ENCODE results near the gene PSMA2.

DNA sequence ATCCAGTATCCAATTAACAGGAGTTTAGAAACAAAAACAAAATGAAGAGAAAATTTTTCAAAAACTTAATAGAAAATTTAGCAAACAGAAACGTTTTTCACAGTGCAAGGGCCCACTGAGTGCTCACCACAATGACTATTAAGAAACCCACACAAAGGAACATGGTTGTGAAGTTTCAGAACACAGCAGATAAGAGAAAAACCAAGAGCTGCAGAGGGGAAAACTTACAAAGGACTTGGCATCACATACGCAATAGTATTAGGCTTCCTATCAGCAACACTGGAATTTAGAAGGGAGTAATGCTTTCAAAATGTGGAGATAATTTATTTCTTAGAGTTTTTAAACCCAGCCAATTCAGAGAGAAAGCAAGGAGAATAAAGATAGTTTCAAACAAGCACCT, 18.4 kb downstream of the PSMA2 start:
- TF ChIP-seq, protein P1, sequence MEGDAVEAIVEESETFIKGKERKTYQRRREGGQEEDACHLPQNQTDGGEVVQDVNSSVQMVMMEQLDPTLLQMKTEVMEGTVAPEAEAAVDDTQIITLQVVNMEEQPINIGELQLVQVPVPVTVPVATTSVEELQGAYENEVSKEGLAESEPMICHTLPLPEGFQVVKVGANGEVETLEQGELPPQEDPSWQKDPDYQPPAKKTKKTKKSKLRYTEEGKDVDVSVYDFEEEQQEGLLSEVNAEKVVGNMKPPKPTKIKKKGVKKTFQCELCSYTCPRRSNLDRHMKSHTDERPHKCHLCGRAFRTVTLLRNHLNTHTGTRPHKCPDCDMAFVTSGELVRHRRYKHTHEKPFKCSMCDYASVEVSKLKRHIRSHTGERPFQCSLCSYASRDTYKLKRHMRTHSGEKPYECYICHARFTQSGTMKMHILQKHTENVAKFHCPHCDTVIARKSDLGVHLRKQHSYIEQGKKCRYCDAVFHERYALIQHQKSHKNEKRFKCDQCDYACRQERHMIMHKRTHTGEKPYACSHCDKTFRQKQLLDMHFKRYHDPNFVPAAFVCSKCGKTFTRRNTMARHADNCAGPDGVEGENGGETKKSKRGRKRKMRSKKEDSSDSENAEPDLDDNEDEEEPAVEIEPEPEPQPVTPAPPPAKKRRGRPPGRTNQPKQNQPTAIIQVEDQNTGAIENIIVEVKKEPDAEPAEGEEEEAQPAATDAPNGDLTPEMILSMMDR (IDR thresholded peaks at IDR 0.05; ENCODE audit: low read depth, low read length, missing input control), result no peak
- TF ChIP-seq, protein P2, sequence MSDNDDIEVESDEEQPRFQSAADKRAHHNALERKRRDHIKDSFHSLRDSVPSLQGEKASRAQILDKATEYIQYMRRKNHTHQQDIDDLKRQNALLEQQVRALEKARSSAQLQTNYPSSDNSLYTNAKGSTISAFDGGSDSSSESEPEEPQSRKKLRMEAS (IDR thresholded peaks at IDR 0.05), result no peak
- TF ChIP-seq SP1 (IDR thresholded peaks at IDR 0.05), result no peak
- TF ChIP-seq ZBTB33 (IDR thresholded peaks at IDR 0.05), result no peak
- no peak for TF ChIP-seq YY1 (IDR thresholded peaks at IDR 0.05)
- no peak for TF ChIP-seq REST (IDR thresholded peaks at IDR 0.05)
- no peak for TF ChIP-seq ATF3 (IDR thresholded peaks at IDR 0.05)
- TF ChIP-seq GABPA (IDR thresholded peaks at IDR 0.05 in 1 of 2, conservative IDR thresholded peaks at IDR 0.05 in 1 of 2), result no peak
- no peak for TF ChIP-seq TAF1 (conservative IDR thresholded peaks at IDR 0.05)
- no peak for TF ChIP-seq RAD21 (IDR thresholded peaks at IDR 0.05)
- TF ChIP-seq EGR1 (IDR thresholded peaks at IDR 0.05; ENCODE audit: low read depth in 2 of 2), result no peak
- TF ChIP-seq FOXA2 (IDR thresholded peaks at IDR 0.05), result no peak
- no peak for TF ChIP-seq RXRA (IDR thresholded peaks at IDR 0.05)
- TF ChIP-seq NR2F2 (IDR thresholded peaks at IDR 0.05), result no peak
